RPMI7951 (cell line): Measurements from ENCODE around the gene TLE4. TPM values are rescaled to one million over a fixed set of nuclear protein-coding genes. Genes with fewer than 3 reads are reported as not detected.
A peak's percentile ranks its signal among the peaks of the same experiment; 100 is the strongest.
"Not testable (repeated sequence)": the region's sequence is repeated elsewhere in the genome, so short reads cannot be mapped to it uniquely, and the experiment has no call there.

Experiments used
- DNase-seq: peaks from one replicate; pipeline ENCODE4 v3.0.0-alpha.2; 2012; ENCODE audit warnings: low read depth
- total RNA-seq: library from RNA; depleted of rRNA; stranded (reverse); fragments of >200 nt; shearing (Covaris generic); gene quantifications from 2 replicates; pipeline ENCODE4 v1.2.3, GENCODE V29; 2014; rRNA removed

TLE4 gene
- total RNA-seq, result 16.4 and 19.1 TPM in 2 replicates

DNA sequence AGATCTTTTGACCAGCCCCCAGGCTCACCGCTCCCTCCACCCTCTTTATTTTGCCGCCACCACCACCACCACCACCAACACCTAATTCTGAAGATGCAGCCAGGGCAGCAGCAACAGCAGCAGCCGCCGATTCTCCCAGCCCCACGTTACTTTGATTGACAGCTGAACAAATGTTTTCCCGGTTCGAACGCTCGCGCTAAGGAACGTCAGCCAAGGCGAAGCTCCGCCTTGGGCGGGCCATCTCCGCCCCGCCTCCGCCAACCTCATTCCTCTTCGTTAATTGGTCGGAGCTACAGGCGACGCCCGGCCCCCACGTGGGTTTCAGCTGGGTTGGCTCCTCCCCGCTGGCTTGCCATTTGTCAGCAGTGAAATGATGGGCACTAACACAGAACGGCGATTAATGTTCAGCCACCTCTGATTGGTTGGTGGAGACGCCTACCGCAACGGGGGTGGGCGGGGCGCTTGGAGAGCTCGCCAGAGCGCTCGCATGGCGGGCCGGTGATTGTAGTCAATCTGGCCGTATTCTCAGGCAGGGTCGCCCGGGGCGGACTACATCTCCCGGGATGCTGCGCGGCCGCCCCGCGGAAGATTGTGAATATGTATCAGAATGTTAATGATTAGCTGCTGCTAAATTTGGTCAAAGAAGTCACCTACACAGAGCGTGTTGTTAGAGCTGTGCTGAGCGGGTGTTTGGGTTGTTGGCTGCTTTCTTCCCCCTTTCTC is at the start of gene TLE4:
TLE4 (plus strand) TSS at position 657 of the 723 bp plus-strand sequence. CDS start 826 bp downstream, outside the sequence.
- peak; percentile 99 for DNase-seq

DNA sequence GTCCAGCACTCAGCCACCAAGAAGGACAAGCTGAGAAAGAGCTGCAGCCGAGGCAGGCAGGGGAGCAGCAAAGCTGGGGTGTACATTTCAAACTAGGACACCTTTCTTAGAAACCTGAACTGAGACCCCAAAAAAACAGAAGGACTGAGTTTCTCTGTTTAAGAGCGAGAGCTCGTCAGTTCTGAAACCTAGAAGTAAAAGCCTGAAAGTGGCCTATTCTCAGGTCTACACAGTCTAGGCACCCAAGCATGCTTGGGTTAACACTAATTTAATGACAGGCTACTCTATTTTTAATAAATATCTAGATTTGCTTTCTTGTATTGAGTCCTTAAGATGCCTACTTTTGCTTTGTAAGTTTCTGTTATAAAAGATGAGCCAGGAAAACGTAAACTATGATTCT is 49.0 kb upstream of the TLE4 start:
- no peak for DNase-seq

DNA sequence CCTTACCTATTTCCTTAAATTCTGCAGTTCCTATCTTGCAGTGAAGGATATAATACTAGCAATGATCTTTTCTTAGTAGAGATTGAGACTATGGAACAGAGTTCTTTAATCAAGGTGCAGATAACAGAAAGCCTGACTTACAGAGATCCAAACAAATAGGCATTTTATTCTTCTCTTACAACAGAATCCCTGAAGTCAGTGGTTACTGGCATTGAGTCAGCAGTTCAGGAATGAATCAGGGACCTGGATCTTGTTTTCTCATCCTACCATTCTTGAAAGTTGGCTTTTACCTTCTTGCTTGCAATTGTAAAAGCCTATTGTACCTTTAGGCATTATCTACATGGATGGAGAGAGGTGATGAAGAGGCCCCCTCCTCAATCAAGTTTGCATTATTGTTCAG is 47.5 kb upstream of the TLE4 start:
- DNase-seq, result no peak

DNA sequence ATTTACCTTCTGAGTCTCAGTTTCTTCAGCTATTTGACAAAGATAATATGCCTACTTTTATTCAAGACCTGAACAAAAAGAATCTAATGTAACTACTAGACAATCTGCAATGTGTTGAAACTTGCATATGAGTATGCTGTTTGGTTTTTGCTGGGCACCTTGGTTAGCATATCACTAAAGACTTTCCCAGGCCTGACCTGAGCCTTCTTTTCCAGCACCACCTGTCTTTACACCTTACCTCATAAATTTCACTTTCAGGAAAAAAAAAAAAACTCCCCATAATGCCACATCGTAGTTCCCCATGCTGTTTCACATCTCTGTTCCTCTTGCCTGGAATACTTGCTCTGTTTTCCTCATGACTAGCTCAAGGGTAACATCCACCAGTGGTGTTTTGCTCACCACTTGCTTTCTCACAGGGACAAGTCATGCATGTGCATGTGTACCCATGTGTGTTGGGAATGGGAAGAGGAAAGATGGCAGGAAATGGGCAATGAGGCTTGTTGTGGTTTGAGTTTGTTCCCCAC is 45.6 kb upstream of the TLE4 start:
- DNase-seq, result no peak

DNA sequence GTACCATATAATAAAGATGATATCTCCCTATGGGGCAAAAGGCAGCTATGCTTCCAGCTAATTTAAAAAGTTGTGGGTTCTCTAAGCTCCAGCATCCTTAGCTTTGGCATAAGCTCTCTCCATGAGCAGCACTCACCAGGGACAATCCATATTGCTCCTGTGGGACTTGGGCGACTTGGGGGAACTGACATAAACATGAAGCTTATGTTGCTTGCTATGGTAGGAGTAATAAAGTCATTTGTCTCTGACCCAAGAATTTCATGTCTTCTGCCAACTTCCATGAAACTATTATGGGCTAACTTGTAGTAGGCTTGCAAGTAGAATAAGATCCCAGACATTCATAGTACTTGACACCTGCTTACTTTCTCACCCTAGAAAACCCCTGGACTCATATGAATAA is 36.2 kb upstream of the TLE4 start:
- no peak for DNase-seq

DNA sequence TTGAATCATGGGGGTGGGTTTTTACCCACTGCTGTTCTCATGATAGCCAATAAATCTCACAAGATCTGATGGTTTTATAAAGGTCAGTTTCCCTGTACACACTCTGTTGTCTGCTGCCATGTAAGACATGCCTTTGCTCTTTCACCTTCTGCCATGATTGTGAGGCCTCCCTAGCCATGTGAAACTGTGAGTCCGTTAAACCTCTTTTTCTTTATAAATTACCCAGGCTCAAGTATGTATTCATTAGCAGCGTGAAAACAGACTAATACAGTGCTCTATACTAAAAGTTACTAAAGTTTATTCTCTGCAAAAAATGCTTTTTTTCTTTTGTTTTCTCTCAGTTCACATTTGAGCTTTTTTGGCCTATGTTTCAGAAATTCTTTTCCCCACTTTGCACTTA is 33.9 kb upstream of the TLE4 start:
- no peak for DNase-seq

DNA sequence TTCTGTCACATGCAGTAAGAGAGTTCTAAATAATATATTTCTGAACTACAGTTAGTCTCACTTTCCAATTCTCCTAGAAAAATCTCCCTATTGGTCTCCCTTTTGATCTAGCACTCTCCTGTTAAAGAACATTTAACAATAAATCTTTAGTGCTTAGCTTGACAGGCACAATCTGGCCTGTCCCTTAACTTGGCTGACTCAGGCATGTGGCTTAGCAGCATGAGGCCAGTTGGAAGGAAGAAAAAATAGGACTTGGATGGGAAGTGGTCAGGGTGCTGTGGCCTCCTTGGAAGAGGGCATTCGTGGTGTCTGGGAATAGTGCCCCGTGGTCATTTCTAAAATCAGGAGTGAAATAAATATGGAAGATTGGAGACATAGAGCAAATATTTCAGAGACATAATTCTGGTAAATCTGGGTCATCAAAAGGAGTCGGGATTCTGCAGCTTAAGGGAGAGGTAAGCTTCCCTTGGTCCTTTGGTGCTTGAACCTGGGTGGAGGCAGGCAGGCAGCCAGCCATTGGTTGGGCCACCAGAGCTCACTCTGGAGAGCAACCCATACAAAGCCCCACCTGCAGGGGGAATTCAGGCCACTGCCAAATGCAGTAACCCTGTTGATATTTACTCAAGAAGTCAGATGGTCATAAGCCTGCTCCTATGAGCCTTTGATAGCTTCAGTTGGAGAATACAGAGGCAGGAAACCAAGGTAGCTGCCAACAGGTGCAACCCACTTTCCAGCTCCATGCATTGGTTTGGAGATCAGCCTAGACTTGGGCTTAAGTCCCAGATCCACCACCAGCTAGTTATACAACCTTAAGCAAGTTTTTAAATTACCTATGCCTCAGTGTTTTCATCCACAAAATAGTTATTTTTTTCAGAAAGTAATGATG is 28.8 kb upstream of the TLE4 start:
- DNase-seq, result no peak

DNA sequence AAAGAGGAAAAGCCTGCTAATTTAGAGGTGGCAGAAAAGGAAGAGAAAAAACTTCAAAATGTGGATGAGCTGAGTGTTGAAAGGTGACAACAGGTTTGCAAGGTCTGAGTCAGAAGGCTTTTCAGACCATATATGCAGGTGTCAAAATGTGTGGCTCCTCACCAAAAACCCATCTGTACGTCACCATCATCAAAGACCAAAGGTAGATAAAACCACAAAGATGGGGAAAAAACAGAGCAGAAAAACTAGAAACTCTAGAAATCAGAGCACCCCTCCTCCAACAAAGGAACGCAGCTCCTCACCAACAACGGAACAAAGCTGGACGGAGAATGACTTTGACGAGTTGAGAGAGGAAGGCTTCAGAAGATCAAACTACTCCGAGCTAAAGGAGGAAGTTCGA is 27.4 kb upstream of the TLE4 start:
- not testable (repeated sequence) for DNase-seq

DNA sequence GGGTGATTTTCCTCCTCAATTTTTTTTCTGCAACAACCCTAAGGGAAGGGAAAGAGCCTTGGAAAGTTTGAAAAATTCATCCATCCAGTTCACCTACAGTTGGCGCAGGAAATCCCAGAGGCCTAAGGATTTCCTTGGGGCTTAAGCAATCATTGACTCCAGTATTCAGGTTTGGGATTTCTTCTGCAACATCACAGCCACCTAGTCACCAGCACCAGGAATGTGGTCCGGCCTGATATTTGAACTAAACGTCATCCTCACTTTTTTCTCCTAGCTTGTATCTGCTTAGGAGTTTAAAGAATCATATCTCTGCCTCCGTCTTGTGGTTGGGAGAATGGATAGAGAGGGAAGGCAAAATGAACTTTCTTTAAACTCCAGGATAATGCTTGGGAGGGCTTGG is 20.2 kb upstream of the TLE4 start:
- DNase-seq, result no peak

DNA sequence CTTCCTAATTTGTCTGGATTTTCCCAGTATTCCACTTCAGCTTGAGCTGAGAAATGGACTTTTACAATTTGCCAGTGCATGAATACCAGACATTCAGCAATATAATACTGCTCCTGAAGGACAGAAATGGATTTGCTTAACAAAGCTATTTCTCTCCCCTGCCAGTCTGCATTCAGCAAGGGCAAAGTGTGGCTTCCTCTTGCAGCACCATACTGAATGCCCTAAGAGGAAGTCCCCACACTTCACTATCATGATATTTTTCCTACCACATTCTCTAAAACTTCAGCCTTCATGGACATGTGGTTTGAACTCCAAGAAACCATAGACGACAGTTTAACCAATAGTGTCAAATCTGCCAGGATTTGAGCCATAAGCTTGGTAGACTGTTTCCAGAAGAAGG is 19.8 kb upstream of the TLE4 start:
- no peak for DNase-seq

DNA sequence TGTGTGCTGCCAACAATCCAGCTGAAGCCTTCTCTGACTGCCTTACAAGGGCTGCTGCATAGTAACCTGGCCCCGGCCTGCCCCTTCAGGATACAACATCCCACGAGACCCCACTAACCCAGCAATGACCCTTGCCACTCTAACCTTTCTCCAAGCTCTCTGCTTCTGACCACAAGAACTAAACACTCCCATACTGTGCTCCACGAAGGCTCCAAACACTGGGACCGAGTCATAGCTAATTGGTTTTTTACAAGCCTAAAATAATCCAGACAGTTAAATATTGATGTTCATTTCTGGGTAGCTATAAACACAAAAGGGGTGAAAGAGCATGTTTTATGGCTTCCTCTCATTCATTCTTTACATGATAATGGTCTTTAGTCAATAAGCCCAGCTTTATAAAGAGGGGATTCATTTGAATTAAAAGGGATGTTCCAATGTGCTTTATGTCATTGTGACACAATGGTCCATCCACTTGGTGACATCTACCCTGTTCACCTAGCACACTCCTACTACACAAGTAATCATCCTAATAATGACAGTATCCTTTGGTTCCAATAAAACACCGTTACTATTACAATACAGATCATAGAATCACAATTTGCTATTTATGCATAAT is 16.2 kb upstream of the TLE4 start:
- no peak for DNase-seq

DNA sequence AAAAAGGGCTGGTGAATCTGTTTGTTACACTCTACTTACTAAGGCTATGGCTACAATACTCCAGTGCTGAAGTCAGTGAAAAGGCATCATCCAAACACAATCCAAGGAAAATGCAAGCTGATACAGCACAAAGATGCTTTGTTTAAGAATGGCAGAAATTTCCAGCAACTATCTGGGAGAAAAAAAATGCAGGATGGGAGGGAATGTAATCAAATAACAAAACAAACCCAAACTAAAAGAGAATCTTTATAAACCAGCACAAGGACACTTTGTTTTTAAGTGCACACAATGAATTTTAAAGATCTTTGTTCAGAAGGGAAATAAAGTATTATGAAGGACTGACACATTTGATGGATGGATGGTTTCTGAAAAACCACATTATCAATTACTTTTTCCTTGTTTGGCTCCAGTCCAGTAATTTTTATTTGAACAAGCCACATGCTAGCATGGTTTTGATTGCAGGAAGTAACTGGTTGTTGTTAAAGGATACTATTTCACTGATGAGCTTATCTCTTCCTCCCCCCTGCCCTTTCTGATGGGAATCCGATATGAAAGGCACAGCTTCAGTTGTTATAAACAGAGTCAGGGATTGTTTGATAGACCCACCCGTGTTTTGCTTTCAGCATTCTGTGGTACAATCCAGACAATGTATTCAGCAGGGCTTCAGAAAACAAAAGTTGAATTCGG is 12.1 kb upstream of the TLE4 start:
- peak; percentile 10 for DNase-seq

DNA sequence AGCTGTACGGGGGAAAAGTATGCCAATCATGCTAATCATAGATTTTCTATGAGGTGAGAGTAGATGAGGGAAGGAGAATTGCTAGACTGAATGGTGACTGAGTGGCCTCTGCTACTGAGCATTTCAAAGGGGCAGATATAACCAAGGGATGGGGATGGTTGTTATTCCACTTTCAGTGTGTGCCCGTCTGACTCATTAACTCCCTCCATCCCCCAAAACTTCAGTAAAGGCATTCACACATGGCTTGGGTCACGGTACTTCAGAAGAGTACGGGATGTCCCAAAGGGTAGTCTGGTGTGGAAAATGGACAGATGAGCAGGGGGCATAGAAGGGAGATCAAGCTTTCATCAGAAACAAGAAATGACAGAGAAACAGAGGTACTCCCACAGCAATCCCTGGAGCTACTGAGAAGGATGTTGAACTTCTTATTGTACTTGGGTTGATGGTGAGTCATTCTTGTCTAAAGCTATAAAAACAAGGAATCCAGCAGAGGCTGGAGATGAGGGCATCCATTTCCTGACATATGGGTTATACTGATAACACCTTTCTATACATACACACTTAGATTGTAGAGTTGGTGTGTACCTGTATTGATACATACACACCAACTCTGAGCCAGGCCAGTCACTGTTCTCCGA is 8.9 kb upstream of the TLE4 start:
- no peak for DNase-seq

DNA sequence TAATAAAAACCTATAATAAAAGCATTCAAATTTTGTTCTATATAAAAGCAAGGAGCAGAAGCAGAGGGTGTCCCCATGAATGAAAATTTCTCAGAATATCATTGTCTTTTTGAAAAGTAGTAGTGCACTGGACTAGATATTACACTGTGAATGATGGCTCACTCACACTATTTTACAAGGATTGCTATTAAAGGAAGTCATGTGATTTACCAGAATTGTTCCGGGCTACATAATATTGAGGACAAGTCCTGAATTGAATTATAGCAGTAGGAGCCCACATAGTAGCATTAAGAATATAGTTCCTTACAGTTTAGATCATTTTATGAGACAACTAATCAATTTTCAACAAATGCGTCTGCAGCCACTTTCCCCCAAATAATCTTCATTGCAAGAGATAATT is 7.7 kb upstream of the TLE4 start:
- DNase-seq, result no peak

DNA sequence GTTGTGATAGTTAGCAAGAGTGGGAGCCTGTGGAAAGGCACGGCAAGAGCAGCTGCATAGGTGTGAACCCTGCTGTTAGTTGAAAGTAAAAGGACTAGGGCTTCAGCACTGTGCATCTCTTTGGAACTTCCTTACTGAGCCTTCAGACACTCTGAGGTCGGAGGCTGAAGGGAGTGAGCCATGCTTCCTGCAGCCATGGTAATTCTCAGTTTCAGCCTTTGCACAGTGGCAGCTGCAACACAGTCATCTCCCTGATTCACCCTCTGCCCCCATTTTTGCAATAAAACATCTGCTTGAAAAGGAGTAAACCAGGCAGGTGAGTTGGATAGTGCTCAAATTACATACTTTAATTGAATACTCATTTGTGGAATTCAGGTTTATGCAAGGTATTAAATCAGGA is 6.5 kb upstream of the TLE4 start:
- no peak for DNase-seq

DNA sequence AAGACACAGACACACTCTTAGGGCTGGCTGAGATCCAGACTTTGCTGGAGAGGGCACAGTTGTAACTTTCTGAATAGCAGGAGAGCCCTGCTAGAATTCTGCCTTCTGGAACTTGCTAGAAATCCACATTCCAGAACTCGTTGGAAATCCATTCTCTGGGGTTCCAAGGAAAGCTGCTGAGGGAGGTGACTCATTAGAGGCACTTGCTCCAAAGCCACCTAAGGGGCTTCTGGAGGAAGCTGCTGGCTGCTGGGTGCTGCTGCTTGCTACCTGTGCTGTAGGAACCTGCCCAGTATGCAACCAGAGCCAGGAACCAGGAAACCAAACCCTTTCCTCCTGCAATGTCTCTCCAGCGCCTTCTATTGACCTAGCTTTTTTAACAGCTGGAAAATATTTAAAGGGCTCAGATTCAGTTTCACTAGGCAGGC is 4.1 kb upstream of the TLE4 start:
- DNase-seq, result no peak

DNA sequence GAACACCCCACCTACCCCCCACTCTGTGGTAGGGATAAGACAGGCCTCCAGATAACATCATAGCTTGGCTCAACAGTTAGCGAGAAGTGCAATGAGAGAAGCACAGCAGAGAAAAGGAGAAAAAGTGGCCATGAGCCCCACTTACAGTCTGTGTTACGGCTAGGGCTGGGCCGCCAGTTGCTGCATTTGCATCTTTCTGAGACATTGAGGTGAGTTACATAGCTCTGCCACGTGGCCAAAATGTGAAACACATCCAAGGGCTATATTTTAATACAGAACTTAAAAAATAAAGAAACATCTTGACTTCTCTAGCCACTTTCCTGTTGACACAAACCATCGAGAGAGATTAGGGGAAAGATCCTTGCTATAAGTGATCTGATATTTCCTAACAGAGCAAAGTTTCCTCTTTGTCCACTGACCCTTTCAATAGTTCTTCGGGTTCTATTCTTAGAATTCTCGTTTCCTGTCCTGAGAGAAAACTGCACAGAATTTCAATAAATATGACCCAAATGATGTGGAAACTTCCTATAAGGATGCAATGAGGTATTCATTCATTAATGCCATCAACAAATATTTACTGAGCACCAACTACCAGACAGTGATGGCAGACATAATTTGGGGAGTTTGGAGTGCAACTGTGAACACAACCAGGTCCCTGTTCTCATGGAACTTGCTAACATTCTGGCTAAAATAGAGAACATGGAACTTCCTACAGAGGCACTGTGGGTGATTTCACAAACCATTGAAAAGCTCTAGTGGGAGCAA is 3.2 kb upstream of the TLE4 start:
- DNase-seq, result no peak

DNA sequence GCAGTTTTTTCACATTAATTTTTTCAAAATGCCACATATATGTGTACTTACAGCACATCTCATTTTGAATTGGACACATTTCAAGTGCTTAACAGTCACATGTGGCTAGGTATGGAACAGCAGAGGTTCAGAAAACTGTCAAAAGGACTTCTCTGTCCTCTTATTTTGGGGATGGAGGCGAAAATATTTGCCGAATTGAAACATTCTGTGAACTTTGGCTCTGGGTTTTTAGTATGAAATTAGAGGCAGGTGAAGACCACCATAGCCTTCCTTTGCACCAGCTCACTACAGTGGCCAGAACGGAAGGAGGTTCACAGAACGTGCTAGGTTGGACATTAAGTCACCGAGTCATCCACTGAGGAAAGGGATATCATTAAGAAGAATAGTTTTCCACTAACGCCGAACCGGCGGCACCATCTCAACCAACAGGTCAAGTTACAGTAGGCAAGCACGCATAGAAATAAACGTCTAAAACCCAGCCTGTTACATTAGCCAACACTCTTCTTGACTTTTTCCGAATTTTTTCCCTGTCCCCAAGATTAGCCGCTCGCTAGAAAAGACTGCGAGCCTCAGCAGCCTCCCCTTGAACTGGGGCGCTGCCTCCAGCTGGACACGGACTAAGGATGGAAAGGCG is 1.8 kb upstream of the TLE4 start:
- no peak for DNase-seq

DNA sequence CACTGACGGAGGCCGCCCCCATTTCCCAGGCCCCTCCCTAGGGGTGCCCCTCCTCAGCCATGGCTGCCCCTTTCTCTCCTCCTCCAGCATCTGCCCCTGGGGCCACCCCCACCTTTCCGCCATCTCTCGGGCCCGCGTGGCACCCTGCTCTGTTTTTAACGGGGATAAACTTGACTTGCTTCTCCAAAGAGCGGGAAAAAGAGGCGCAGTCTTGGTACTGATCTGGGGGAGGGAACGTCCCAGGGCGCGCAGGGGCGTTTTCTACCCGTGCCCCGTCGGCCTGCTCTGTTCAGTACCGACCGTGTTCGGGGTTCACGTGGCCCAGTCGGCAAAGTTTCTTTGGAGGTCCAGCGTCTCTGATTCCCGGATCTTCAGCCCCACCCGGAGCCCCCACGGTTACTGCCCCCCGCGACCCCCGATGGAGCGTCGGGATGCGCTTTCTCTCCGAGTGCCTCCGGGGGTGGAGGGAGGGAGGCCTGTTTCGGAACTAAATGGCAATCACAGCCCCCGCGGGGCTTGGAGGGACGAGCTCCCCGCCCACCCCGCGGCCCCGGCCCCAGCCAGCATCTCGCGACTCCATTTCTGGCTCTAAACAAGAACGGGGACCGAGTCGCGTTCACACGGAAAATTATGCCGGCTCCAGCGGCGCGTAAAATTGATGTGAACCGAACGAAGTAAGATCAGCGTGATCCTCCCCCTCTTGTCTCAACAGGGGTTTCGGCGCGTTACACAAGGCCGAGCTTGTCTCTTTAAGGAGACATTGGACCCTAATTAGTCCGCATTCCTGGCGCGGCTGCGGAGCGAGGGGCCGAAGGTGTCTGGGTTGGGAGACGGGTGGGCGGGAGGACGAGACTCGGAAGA is 1.1 kb upstream of the TLE4 start:
- peak; percentile 54 for DNase-seq
